Fibroblast of lung (primary cell): ENCODE results near the gene S100Z.

ENCODE experiments used
- EZH2 ChIP-seq: IDR thresholded peaks from 2 replicates; pipeline ENCODE4 v1.5.1; 2012; ENCODE audit warnings: low read length, control low read depth, mild to moderate bottlenecking; ENCODE audit errors: missing control alignments
- TF ChIP-seq, protein P1 (sequence below), 2 donors: IDR thresholded peaks in 1 of 2; conservative IDR thresholded peaks in 1 of 2; 1 replicate in 1 of 2; 2 replicates in 1 of 2; pipeline ENCODE4 v1.5.1; 2011 to 2012; ENCODE audit warnings: low read length in 2 of 2, control low read depth in 1 of 2, inconsistent platforms in 1 of 2, low read depth in 1 of 2, mild to moderate bottlenecking in 1 of 2

DNA sequence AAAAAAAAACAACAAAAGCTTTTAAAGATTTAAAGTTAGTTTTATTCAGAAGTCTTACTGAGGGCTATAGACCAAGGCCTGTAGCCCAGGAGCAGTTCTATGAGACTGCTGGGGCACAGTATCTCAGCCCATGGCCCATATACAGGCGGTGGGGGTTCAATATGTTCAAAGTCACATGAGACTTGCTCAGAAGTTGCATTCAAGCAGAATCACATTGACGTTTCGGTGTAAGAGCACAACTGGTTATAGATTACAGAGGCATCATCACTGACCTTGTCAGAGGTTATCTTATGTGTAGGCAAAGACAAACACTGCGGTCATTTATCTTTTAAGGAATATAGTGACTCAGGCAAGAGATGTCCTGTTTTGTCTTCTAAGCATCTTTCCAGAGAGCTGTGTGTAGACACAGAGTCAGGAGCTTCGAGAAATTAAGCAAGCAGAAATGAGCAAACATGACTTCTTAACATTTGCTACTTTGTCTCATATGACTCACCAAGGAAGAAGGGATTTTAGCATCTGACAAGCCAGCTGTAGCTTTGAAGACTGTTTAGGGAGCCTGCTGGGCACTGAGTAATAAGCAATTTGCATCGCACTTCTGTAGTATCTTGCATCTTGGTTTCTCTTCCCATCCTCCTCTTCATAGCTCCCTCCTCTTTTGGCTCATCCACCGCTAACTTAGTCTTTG is 43.9 kb upstream of the S100Z start:
- TF ChIP-seq, protein P1, sequence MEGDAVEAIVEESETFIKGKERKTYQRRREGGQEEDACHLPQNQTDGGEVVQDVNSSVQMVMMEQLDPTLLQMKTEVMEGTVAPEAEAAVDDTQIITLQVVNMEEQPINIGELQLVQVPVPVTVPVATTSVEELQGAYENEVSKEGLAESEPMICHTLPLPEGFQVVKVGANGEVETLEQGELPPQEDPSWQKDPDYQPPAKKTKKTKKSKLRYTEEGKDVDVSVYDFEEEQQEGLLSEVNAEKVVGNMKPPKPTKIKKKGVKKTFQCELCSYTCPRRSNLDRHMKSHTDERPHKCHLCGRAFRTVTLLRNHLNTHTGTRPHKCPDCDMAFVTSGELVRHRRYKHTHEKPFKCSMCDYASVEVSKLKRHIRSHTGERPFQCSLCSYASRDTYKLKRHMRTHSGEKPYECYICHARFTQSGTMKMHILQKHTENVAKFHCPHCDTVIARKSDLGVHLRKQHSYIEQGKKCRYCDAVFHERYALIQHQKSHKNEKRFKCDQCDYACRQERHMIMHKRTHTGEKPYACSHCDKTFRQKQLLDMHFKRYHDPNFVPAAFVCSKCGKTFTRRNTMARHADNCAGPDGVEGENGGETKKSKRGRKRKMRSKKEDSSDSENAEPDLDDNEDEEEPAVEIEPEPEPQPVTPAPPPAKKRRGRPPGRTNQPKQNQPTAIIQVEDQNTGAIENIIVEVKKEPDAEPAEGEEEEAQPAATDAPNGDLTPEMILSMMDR (conservative IDR thresholded peaks at IDR 0.05 in 1 of 2, IDR thresholded peaks at IDR 0.05 in 1 of 2; ENCODE audit: low read depth in 1 of 2, low read length in 2 of 2), result peak in 1 of 2 donors; percentile 7
- no peak for TF ChIP-seq EZH2
